Gastroesophageal sphincter (tissue), 3 donors: Measurements from ENCODE around the gene FGGY.

Experiments
- POLR2A ChIP-seq, 2 donors: fragments of 450-650 bp; IDR thresholded peaks; one replicate each; pipeline ENCODE4 v1.6.1; 2017; ENCODE audit warnings: antibody characterized with exemption in 2 of 2, mild to moderate bottlenecking in 2 of 2, moderate library complexity in 1 of 2
- POLR2AphosphoS5 ChIP-seq: sonication (generic); formaldehyde crosslinking; IDR thresholded peaks from one replicate; pipeline ENCODE4 v1.6.1; 2017; ENCODE audit warnings: antibody characterized with exemption
- TF ChIP-seq, protein P1 (sequence below), 4 experiments: fragments of 200-600 bp in 2 of 4; fragments of 450-650 bp in 2 of 4; sonication (generic) in 1 of 4; IDR thresholded peaks; one replicate each; pipeline ENCODE4 v1.5.1; 2017 to 2019; ENCODE audit warnings: antibody characterized with exemption in 4 of 4, mild to moderate bottlenecking in 2 of 4, moderate library complexity in 2 of 4

DNA sequence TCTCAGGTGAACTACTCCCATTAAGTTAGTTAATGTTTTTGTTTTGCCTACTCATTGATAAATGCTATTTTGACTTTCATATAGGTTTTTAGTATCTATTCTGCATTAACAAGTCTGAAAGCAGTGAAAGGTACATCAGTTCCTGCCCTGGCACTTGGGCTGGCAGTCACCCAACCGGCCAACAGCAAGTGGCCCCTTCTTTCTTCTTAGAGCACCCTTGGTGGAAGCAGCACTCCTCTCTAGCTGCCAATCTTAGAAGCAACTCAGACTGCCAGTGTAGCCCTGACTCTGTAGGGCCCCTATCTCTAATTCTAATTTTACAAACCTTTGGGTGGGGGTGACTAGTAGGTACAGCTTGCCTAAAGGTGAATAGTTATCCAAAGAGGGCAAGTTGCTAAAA is 155.7 kb downstream of the FGGY start:
- TF ChIP-seq, protein P1, sequence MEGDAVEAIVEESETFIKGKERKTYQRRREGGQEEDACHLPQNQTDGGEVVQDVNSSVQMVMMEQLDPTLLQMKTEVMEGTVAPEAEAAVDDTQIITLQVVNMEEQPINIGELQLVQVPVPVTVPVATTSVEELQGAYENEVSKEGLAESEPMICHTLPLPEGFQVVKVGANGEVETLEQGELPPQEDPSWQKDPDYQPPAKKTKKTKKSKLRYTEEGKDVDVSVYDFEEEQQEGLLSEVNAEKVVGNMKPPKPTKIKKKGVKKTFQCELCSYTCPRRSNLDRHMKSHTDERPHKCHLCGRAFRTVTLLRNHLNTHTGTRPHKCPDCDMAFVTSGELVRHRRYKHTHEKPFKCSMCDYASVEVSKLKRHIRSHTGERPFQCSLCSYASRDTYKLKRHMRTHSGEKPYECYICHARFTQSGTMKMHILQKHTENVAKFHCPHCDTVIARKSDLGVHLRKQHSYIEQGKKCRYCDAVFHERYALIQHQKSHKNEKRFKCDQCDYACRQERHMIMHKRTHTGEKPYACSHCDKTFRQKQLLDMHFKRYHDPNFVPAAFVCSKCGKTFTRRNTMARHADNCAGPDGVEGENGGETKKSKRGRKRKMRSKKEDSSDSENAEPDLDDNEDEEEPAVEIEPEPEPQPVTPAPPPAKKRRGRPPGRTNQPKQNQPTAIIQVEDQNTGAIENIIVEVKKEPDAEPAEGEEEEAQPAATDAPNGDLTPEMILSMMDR (IDR thresholded peaks at IDR 0.05): no peak
- TF ChIP-seq POLR2A (IDR thresholded peaks at IDR 0.05) (no peak), POLR2AphosphoS5 (no peak)
